Stimulated activated CD4-positive, alpha-beta T cell treated with anti-CD3 and anti-CD28 coated beads, TNF-alpha, amount 100 ng/mL, for 4 hours (primary cell): ENCODE results near the gene CLPTM1L.
"Not testable (repeated sequence)": the region's sequence is repeated elsewhere in the genome, so short reads cannot be mapped to it uniquely, and the experiment has no call there.

Experiments
- DNase-seq, 3 experiments: peaks; one replicate each; pipeline ENCODE4 v3.0.0-alpha.2; 2020; ENCODE audit warnings: low read depth in 3 of 3

Gene CLPTM1L

DNA sequence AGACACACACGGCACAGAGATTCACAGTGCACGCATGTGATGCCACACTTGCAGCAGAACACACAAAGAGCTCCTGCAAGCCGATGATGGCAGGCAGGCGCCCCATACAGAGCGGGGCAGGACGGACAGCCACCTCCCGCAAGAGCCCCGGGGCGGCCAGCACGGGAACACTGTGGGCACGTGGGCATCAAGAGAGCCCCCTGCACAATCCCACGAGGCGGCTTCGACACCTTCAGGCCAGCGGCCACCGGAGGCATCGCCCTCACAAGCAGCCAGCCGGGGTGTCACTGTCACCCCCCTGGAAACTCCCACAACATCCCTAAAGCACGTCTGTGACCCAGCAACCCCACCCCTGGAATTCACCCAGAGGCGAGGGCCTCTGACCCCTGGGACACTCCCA, 68.0 kb downstream of the CLPTM1L start:
- DNase-seq, result no peak

DNA sequence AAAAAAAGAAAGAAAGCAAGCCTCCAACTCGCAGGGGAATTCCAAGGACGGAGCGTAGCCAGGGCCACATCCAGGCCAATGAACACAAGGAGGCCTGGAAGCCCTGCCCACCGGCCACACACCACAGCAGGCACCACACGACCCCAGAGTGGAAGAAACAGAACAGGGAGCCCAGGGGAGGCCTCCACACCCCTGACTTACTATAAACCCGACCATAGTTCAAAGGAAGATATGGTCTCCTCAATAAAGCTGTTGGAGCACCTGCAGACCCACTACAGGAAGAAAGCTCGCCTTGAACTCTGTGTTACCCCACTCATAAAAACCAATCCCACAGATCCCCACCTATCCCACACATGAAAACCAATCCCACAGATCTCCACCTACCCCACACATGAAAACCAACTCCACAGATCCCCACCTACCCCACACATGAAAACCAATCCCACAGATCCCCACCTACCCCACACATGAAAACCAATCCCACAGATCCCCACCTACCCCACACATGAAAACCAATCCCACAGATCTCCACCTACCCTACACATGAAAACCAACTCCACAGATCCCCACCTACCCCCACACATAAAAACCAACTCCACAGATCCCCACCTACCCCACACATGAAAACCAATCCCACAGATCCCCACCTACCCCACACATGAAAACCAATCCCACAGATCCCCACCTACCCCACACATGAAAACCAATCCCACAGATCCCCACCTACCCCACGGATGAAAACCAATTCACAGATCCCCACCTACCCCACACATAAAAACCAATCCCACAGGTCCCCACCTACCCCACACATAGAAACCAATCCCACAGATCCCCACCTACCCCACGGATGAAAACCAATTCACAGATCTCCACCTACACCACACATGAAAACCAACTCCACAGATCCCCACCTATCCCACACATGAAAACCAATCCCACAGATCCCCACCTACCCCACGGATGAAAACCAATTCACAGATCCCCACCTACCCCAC, 69.2 kb downstream of the CLPTM1L start:
- not testable (repeated sequence) for DNase-seq

DNA sequence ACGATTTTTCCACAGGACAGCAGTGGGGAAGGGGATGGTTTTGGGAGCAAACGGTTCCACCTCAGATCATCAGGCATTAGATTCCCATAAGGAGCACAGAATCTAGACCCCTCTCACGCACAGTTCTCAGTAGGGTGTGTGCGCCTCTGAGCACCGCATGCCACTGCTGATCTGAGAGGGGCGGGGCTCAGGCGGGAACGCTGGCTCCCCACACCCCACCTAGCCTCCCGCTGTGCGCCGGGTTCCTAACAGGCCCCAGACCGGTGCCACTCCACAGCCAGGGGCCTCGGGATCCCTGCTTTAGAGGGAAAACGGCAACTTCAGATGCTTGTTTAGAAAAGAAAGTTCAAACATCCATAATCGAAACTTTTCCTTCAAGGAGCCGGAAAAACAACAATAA, 70.4 kb downstream of the CLPTM1L start:
- no peak for DNase-seq

DNA sequence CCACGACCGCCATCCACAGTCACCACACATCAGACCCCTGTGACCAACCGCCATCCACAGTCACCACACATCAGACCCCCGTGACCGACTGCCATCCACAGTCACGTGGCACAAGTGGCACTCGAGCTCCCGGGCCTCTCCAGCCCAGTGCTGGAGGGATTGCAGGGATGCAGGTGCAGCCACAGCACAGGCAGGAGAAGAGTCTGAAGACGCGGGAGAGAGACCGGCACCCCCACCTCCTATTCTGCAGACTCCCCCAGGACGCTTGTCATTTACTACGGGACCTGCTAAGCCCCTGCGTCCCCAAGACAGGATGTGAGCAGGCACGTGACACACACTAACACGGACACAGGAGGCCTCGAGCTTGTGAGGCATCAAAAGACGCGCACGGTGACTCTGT, 71.2 kb downstream of the CLPTM1L start:
- no peak for DNase-seq

DNA sequence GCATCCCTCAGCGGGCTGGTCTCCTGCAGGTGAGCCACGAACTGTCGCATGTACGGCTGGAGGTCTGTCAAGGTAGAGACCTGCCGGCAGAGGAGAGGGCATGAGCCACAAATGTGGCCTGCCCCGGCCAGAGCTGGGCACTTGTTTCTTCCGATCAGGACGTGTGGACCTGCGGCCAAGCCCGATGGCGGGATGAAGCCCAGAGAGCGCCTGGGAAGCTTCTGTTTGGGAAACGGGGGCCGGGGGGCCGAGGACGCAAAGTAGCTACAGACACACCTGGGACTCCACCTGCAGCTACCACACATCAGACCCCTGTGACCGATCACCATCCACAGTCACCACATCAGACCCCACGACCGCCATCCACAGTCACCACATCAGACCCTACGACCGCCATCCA, 72.7 kb downstream of the CLPTM1L start:
- no peak for DNase-seq

DNA sequence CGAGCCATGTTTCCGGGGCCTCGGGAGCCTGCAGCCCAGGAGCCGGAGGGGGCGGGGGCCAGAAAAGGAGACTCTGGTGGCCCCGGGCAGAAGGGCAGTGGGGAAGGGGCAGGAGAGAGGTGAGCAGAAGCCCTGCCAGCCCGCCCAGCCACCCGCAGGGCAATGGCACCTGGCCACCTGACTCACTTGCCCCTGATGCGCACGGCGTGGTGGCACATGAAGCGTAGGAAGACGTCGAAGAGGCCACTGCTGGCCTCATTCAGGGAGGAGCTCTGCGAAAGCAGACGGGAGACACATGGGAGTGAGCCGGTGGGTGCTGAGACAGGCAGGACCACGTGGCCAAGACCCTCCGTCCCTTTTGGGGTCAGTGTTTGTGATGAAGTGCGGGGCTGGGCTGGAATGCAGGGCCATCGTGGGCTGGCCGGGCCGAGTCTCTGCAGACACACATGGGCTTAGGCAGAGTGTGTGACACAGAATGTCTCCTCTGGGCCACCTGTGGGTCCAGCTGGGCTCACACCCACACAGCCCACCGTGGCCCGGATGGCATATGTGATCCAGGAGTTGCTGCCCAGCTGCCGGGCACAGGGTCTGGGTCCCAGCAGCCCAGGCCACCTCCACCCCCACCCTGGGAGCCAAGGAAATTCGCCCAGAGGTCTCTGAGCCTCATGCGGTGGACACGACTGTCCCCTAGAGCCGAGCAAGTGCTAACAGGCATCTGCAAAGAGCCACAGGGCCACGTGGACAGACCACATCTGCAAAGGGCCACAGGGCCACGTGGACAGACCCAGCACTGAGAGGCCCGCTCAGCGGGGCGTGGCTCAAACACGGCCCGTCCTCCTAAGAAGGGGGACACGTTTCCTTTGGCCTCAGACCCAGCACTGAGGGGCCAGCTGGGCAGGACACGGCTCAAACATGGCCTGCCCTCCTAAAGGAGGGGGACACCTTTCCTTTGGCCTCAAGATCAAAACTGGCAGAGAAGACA, 73.7 kb downstream of the CLPTM1L start:
- no peak for DNase-seq

DNA sequence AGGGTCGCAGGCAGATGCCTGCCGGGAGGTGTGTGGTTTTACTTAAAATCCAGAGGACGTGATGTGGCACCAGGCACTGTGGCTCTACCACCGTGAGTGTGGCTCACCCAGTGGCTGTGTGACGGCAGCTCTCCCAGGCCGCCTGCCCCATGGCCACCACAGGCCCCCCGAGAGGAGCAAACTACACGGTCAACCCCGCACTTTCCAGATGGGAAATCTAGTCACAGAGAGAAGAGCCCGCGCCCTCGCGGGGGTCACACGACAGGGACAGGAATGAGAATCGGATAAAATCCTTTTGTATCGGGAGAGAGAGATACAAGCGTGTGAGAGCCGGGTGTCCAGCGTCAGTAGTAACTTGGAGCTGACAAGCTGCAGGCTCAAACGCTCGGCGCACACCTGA, 74.5 kb downstream of the CLPTM1L start:
- DNase-seq, result no peak

DNA sequence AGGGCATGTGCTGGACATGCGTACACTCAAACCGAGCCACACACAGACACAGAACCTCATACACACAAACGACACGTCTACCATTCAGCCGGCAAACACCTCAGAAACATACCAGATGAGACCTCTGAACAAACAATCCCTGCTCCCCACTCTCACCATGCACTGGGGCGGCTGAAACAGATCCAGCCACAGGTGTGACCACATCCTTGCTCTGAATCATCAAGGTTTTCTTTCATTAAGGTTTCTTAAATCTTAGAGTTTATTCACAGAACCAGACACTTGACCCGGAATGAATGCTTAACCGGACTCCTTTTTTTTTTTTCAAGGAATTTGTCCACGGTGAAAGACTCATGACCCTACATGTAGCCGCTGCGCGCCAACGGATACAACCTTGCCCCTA, 76.2 kb downstream of the CLPTM1L start:
- DNase-seq, result no peak

DNA sequence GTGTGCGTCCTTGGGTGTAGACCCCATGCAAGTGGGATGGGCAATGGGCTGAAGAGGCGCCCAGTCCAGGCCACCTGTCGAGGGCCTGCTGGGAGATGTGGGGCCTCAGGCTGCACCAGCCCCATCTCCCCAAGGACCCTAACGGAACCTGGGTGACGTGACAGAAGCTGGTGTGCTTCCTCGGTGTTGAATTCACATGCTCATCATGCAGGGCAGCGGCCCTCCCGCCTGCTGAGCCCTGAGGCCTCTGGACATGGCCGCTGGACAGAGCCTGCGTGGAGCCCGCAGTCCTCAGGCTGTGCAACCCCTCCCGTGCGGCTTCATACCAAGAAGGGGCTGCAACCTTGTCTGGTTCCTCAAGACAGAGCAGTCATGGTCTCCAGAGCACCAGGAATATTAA, 76.8 kb downstream of the CLPTM1L start:
- DNase-seq, result no peak
